Measurements from ENCODE around the gene R3HDM4. TPM values are rescaled to one million over a fixed set of nuclear protein-coding genes. Genes with fewer than 3 reads are reported as not detected.
A peak's percentile ranks its signal among the peaks of the same experiment; 100 is the strongest.

The R3HDM4 gene
- total and polyA plus RNA-seq, 10 of the 15 experiments (the other 5 are each of a cell fraction or from before 2014, with no cell fraction given) = 1.3 to 65.8 (median 27.7) TPM

GRCh38 chr19:931860-932647 is 19.0 kb upstream of the R3HDM4 start:
- POLR2A ChIA-PET = interaction anchor here (1.2 to 1.6 kb wide), 3 partner anchors 16 to 252 kb away, joined by 3 to 4 read pairs (median 4); no protein-coding TSS in a partner anchor
- peak overlapping the region; percentile 86 for H3K4me2 ChIP-seq (ENCODE audit: control insufficient read depth, insufficient read depth)

More at GRCh38 chr19:931860-932647, 19.0 kb upstream of the R3HDM4 start:
- peaks cover 7 to 21% of the 10 kb centered on the region in 2 experiments for H3K36me3 ChIP-seq (ENCODE audit: control insufficient read depth in 2 of 2, insufficient read depth in 2 of 2, low read length in 1 of 2)
- intact Hi-C loops (cut with micrococcal nuclease; ENCODE audit: unreplicated experiment) = no loop called here
- H3K79me2 ChIP-seq (ENCODE audit: control insufficient read depth, insufficient read depth, low read length) = peaks cover 64% of the 10 kb centered on the region
- H3K4me1 ChIP-seq (ENCODE audit: control insufficient read depth, insufficient read depth, low read length) = peaks cover 17% of the 10 kb centered on the region
- no peak for TF ChIP-seq ELK1 (IDR thresholded peaks at IDR 0.05; ENCODE audit: low read depth, low read length)
- peak; percentile 91 for TF ChIP-seq ZBTB33 (IDR thresholded peaks at IDR 0.05)
- 0 out of 6 replicates have a peak, but pooled peaks of 1 of the 3 experiments have one; percentile 8 for TF ChIP-seq CTCF (IDR thresholded peaks at IDR 0.05 in 2 of 3, conservative IDR thresholded peaks at IDR 0.05 in 1 of 3; ENCODE audit: control insufficient read depth in 2 of 3, extremely low read depth in 1 of 3, insufficient read depth in 1 of 3, low read depth in 3 of 3, low read length in 3 of 3)
- no peak for TF ChIP-seq CEBPB (IDR thresholded peaks at IDR 0.05; ENCODE audit: borderline replicate concordance in 1 of 2, low read depth in 2 of 2, low read length in 2 of 2)
- peak; percentile 52; the same call in 1 of the 2 replicates for TF ChIP-seq NFXL1 (IDR thresholded peaks at IDR 0.05; ENCODE audit: borderline replicate concordance)
- TF ChIP-seq ZNF384 (IDR thresholded peaks at IDR 0.05; ENCODE audit: borderline replicate concordance, low read depth, low read length) = no peak
- ChIA-PET SMC1A (ENCODE audit: uncharacterized antibody, unreplicated experiment) (interaction anchor here (0.9 to 1.6 kb wide), 4 partner anchors 8 to 50 kb away, joined by 3 to 8 read pairs (median 4); no protein-coding TSS in a partner anchor), CTCF (interaction anchor here (0.9 to 2.2 kb wide), 4 partner anchors 30 to 52 kb away, joined by 3 to 10 read pairs (median 5); partner anchors contain the start of gene WDR18), RAD21 (ENCODE audit: unreplicated experiment) (interaction anchor here (0.7 to 2.4 kb wide), 5 partner anchors 9 to 52 kb away, joined by 3 to 10 read pairs (median 7); partner anchors contain the start of gene WDR18)
- no peaks in the 10 kb centered on the region for H3K27me3 ChIP-seq (replicated peaks in 1 of 2; ENCODE audit: control insufficient read depth in 2 of 2, insufficient read depth in 2 of 2, low read length in 1 of 2)
- 50% methylated on average over 31 of the region's 32 CpGs for WGBS (ENCODE audit: insufficient coverage, insufficient replicate concordance, low lambda C conversion rate, missing lambda C conversion rate)
- peak overlapping the region; percentile 65 for H3K4me3 ChIP-seq
- ATAC-seq = no peak
- BruUV-seq (replicated peaks) = no TSS peak
- peak overlapping the region; percentile 67; the same call in 1 of the 2 replicates for H3K9ac ChIP-seq (ENCODE audit: control insufficient read depth, insufficient read depth, low read length)
- no peaks in the 10 kb centered on the region for H4K20me1 ChIP-seq (ENCODE audit: control insufficient read depth, insufficient read depth)
- FAIRE-seq = no peak
- H3K9me3 ChIP-seq (replicated peaks; ENCODE audit: control insufficient read depth, insufficient read depth, low read length) = peaks cover under 1% of the 10 kb centered on the region; the same call in 2 of the 3 replicates
- no peak overlapping the region for H2AFZ ChIP-seq (ENCODE audit: control insufficient read depth, low read depth, low read length)
- in situ Hi-C loops (cut with MboI) = no loop called here
- no peak for DNase-seq (ENCODE audit: low read depth, low spot score)
- H3K27ac ChIP-seq (ENCODE audit: control insufficient read depth, insufficient read depth) = peak overlapping the region; percentile 47; the same call in 1 of the 2 replicates

All from GM12878 (cell line).